Lower lobe of right lung (tissue), 2 donors: ENCODE results near the gene DCPS. TPM values are rescaled to one million over a fixed set of nuclear protein-coding genes. Genes with fewer than 3 reads are reported as not detected.

ENCODE experiments used
- ATAC-seq, 2 donors: fragments of 200-7000 bp; cut with Tn5 transposase; one replicate each; pipeline ENCODE4 v1.9.1; 2020 to 2022; ENCODE audit warnings: mild to moderate bottlenecking in 2 of 2, moderate library complexity in 2 of 2
- DNase-seq: peaks from one replicate; pipeline ENCODE4 v3.0.0-alpha.2; 2020
- H3K27ac ChIP-seq: fragments of 200-600 bp; one replicate; pipeline ENCODE4 v1.8.0; 2022
- H3K27me3 ChIP-seq: fragments of 200-600 bp; one replicate; pipeline ENCODE4 v1.8.0; 2022; ENCODE audit warnings: low read depth
- H3K36me3 ChIP-seq: fragments of 200-600 bp; one replicate; pipeline ENCODE4 v1.8.0; 2022; ENCODE audit warnings: mild to moderate bottlenecking
- H3K4me1 ChIP-seq: fragments of 200-600 bp; one replicate; pipeline ENCODE4 v1.8.0; 2022
- H3K4me3 ChIP-seq: fragments of 200-600 bp; one replicate; pipeline ENCODE4 v1.8.0; 2022; ENCODE audit warnings: mild to moderate bottlenecking
- H3K9me3 ChIP-seq: fragments of 200-600 bp; one replicate; pipeline ENCODE4 v1.8.0; 2022
- CTCF ChIP-seq: fragments of 200-600 bp; IDR thresholded peaks from one replicate; pipeline ENCODE4 v1.8.0; 2022; ENCODE audit warnings: antibody characterized with exemption, mild to moderate bottlenecking
- intact Hi-C: fragments of 100-400 bp; cut with DNase I; formaldehyde crosslinking; loops from one replicate; pipeline ENCODE4 v1.11.0; 2022
- total RNA-seq: library from RNA; stranded (reverse); fragmentation: NEBNext Ultra II Directional; extraction: Animal tissue kit (Norgen Biotek cat#: 25700); gene quantifications from one replicate; pipeline ENCODE4 v1.2.1, GENCODE V29; 2021
- donor health status: DM: no; HTN: yes; CAD: no; lungs with severe emphysema.

The DCPS gene
- total RNA-seq, 1 donor from 2014 or later: 14.7 TPM

- peaks cover 7% of the 10 kb centered on the region for H3K36me3 ChIP-seq
- H3K4me1 ChIP-seq: peaks cover 25% of the 10 kb centered on the region
- H3K27ac ChIP-seq: peak overlapping the region; percentile 75
- peak overlapping the region; percentile 20 for H3K4me3 ChIP-seq
- H3K9me3 ChIP-seq: no peaks in the 10 kb centered on the region
- intact Hi-C loops: no loop called here
- no peaks in the 10 kb centered on the region for H3K27me3 ChIP-seq
- ATAC-seq: peak; percentile 79 to 86
- DNase-seq: peak; percentile 36
- TF ChIP-seq CTCF: no peak
These were observed 14.9 kb downstream of the DCPS start for GRCh38 chr11:126318574-126319373.

- Histone ChIP-seq H3K36me3 (peaks cover 4% of the 10 kb centered on the region), H3K9me3 (no peaks in the 10 kb centered on the region), H3K27ac (peak overlapping the region; percentile 75), H3K27me3 (no peaks in the 10 kb centered on the region), H3K4me1 (peaks cover 25% of the 10 kb centered on the region), H3K4me3 (no peak overlapping the region)
- TF ChIP-seq CTCF: no peak
- peak in 1 of 2 donors; percentile 5 for ATAC-seq
- intact Hi-C loops: no loop called here
- no peak for DNase-seq
These were observed 15.5 kb downstream of the DCPS start for GRCh38 chr11:126319374-126319740.

GRCh38 chr11:126322996-126323395, 19.1 kb downstream of the DCPS start:
- peaks cover 4% of the 10 kb centered on the region for H3K36me3 ChIP-seq

GRCh38 chr11:126327281-126328000, 23.6 kb downstream of the DCPS start:
- TF ChIP-seq CTCF: no peak
- H3K9me3 ChIP-seq: no peaks in the 10 kb centered on the region
- no peak for ATAC-seq
- peaks cover 18% of the 10 kb centered on the region for H3K36me3 ChIP-seq
- intact Hi-C loops: no loop called here
- no peak overlapping the region for H3K4me3 ChIP-seq
- H3K4me1 ChIP-seq: peaks cover 8% of the 10 kb centered on the region
- no peaks in the 10 kb centered on the region for H3K27me3 ChIP-seq
- H3K27ac ChIP-seq: no peak overlapping the region
- no peak for DNase-seq

More at GRCh38 chr11:126322996-126323395, 19.1 kb downstream of the DCPS start:
- DNase-seq (no peak), ATAC-seq (no peak)
- intact Hi-C loops: no loop called here
- Histone ChIP-seq H3K27ac (no peak overlapping the region), H3K4me1 (peaks cover 15% of the 10 kb centered on the region), H3K9me3 (no peaks in the 10 kb centered on the region), H3K4me3 (no peak overlapping the region), H3K27me3 (no peaks in the 10 kb centered on the region)
- TF ChIP-seq CTCF: no peak

GRCh38 chr11:126328001-126328390, 24.1 kb downstream of the DCPS start:
- no peak for DNase-seq
- H3K27ac ChIP-seq: no peak overlapping the region
- H3K4me3 ChIP-seq: no peak overlapping the region
- H3K4me1 ChIP-seq: peaks cover 8% of the 10 kb centered on the region
- no peaks in the 10 kb centered on the region for H3K9me3 ChIP-seq
- H3K27me3 ChIP-seq: no peaks in the 10 kb centered on the region
- intact Hi-C loops: no loop called here
- ATAC-seq: no peak
- TF ChIP-seq CTCF: no peak
- peaks cover 23% of the 10 kb centered on the region for H3K36me3 ChIP-seq
